Measurements from ENCODE around the gene PHACTR4.

DNA sequence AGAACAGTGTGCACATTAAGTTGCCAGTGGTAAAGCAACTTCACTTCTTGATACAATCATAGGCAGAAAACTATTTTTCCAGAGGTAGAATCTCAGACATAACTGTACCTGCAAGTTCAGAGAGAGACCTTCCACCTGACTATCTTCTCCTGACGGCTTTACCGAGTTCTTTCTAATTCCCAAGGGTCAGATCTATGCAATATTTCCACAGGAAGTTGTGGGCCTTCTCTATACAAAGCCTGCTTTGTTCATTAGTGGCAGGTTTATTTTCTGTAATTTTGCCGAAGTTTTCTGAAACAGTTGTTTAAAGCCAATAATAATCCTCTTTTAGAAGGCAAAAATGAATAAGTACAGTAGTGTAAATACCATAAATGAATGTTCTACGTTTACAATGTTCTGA, 78.1 kb downstream of the PHACTR4 start:
- TF ChIP-seq POLR2A (IDR thresholded peaks at IDR 0.05; ENCODE audit: low read depth, low read length) (no peak), SMC3 (IDR thresholded peaks at IDR 0.05; ENCODE audit: low read depth, low read length) (no peak), MAFK (IDR thresholded peaks at IDR 0.05; ENCODE audit: low read depth, low read length) (no peak), RAD21 (IDR thresholded peaks at IDR 0.05; ENCODE audit: low read length) (no peak), BHLHE40 (IDR thresholded peaks at IDR 0.05; ENCODE audit: low read depth, low read length) (no peak), CEBPB (IDR thresholded peaks at IDR 0.05; ENCODE audit: low read depth, low read length) (no peak), NFE2L2 (IDR thresholded peaks at IDR 0.05; ENCODE audit: low read depth, low read length) (no peak), CHD1 (IDR thresholded peaks at IDR 0.05; ENCODE audit: low read depth, low read length) (no peak), FOS (IDR thresholded peaks at IDR 0.05; ENCODE audit: low read depth, low read length) (no peak), MAZ (IDR thresholded peaks at IDR 0.05; ENCODE audit: borderline replicate concordance, low read depth, low read length) (no peak)
- TF ChIP-seq, protein P1, sequence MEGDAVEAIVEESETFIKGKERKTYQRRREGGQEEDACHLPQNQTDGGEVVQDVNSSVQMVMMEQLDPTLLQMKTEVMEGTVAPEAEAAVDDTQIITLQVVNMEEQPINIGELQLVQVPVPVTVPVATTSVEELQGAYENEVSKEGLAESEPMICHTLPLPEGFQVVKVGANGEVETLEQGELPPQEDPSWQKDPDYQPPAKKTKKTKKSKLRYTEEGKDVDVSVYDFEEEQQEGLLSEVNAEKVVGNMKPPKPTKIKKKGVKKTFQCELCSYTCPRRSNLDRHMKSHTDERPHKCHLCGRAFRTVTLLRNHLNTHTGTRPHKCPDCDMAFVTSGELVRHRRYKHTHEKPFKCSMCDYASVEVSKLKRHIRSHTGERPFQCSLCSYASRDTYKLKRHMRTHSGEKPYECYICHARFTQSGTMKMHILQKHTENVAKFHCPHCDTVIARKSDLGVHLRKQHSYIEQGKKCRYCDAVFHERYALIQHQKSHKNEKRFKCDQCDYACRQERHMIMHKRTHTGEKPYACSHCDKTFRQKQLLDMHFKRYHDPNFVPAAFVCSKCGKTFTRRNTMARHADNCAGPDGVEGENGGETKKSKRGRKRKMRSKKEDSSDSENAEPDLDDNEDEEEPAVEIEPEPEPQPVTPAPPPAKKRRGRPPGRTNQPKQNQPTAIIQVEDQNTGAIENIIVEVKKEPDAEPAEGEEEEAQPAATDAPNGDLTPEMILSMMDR (conservative IDR thresholded peaks at IDR 0.05; ENCODE audit: low read depth, low read length): no peak
- TF ChIP-seq, protein P2, sequence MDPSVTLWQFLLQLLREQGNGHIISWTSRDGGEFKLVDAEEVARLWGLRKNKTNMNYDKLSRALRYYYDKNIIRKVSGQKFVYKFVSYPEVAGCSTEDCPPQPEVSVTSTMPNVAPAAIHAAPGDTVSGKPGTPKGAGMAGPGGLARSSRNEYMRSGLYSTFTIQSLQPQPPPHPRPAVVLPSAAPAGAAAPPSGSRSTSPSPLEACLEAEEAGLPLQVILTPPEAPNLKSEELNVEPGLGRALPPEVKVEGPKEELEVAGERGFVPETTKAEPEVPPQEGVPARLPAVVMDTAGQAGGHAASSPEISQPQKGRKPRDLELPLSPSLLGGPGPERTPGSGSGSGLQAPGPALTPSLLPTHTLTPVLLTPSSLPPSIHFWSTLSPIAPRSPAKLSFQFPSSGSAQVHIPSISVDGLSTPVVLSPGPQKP (IDR thresholded peaks at IDR 0.05; ENCODE audit: borderline replicate concordance, low read depth, low read length): no peak
- TF ChIP-seq, protein P3, sequence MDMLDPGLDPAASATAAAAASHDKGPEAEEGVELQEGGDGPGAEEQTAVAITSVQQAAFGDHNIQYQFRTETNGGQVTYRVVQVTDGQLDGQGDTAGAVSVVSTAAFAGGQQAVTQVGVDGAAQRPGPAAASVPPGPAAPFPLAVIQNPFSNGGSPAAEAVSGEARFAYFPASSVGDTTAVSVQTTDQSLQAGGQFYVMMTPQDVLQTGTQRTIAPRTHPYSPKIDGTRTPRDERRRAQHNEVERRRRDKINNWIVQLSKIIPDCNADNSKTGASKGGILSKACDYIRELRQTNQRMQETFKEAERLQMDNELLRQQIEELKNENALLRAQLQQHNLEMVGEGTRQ (IDR thresholded peaks at IDR 0.05; ENCODE audit: low read depth, low read length): no peak
